ENCODE results near the gene CARS2.

Gene CARS2

GRCh38 chr13:110714797-110715394, 9.0 kb upstream of the CARS2 start:
- peak; percentile 53 for DNase-seq (ENCODE audit: low read depth)
- peak overlapping the region; percentile 72 for H3K4me3 ChIP-seq (ENCODE audit: low read length)
- TF ChIP-seq CTCF (IDR thresholded peaks at IDR 0.05; ENCODE audit: insufficient read depth, low read depth, low read length, missing control alignments) = no peak

- TF ChIP-seq CTCF (IDR thresholded peaks at IDR 0.05; ENCODE audit: insufficient read depth, low read depth, low read length, missing control alignments) = no peak
- DNase-seq (ENCODE audit: low read depth) = peak; percentile 69
- H3K4me3 ChIP-seq (ENCODE audit: low read length) = peak overlapping the region; percentile 72
Observed at GRCh38 chr13:110713981-110714796, 8.3 kb upstream of the CARS2 start.

- H3K4me3 ChIP-seq (ENCODE audit: low read length) = peak within 1 kb of the TSS; percentile 90
- DNase-seq (ENCODE audit: low read depth) = no peak
- no peak for TF ChIP-seq CTCF (IDR thresholded peaks at IDR 0.05; ENCODE audit: insufficient read depth, low read depth, low read length, missing control alignments)
Observed at GRCh38 chr13:110713642-110713952, 7.7 kb upstream of the CARS2 start, which contains the start of gene ING1. TSS of gene ING1 (plus strand) at chr13:110713700. CDS start at chr13:110714150, 450 bp downstream.

- TF ChIP-seq CTCF (IDR thresholded peaks at IDR 0.05; ENCODE audit: insufficient read depth, low read depth, low read length, missing control alignments) = no peak
- peak; percentile 100 for DNase-seq (ENCODE audit: low read depth)
- peak overlapping the region; percentile 90 for H3K4me3 ChIP-seq (ENCODE audit: low read length)
Observed at GRCh38 chr13:110712849-110713641, 7.1 kb upstream of the CARS2 start.

GRCh38 chr13:110712081-110712848, 6.3 kb upstream of the CARS2 start:
- no peak for TF ChIP-seq CTCF (IDR thresholded peaks at IDR 0.05; ENCODE audit: insufficient read depth, low read depth, low read length, missing control alignments)
- DNase-seq (ENCODE audit: low read depth) = peak; percentile 84
- H3K4me3 ChIP-seq (ENCODE audit: low read length) = peak overlapping the region; percentile 90

GRCh38 chr13:110706570-110707372, 855 bp upstream of the CARS2 start:
- DNase-seq (ENCODE audit: low read depth) = no peak
- TF ChIP-seq CTCF (IDR thresholded peaks at IDR 0.05; ENCODE audit: insufficient read depth, low read depth, low read length, missing control alignments) = no peak
- peak overlapping the region; percentile 70 for H3K4me3 ChIP-seq (ENCODE audit: low read length)

Measured in epithelial cell of esophagus (primary cell).